GM21381 (cell line): ENCODE data around the gene MYL12B.
"Not testable (repeated sequence)": the region's sequence is repeated elsewhere in the genome, so short reads cannot be mapped to it uniquely, and the experiment has no call there.

Source experiments
- ATAC-seq: cut with Tn5 transposase; IDR thresholded peaks from one replicate; pipeline ENCODE4 v1.9.1; 2021; ENCODE audit warnings: mild to moderate bottlenecking, moderate library complexity; ENCODE audit not compliant: unreplicated experiment

The MYL12B gene

GRCh38 chr18:3261373-3262233 lies at the start of gene MYL12B:
Gene MYL12B (plus strand): TSS chr18:3262133. CDS start chr18:3272899, 10,766 bp downstream.
- ATAC-seq = peak; percentile 79

GRCh38 chr18:3212657-3213056 lies 49.3 kb upstream of the MYL12B start:
- ATAC-seq = no peak

GRCh38 chr18:3213300-3214059 lies 48.5 kb upstream of the MYL12B start:
- ATAC-seq = no peak

GRCh38 chr18:3214855-3215637 lies 46.9 kb upstream of the MYL12B start:
- no peak for ATAC-seq

GRCh38 chr18:3216987-3217386 lies 44.9 kb upstream of the MYL12B start:
- no peak for ATAC-seq

- no peak for ATAC-seq
These were observed 43.8 kb upstream of the MYL12B start for GRCh38 chr18:3217948-3218647.

GRCh38 chr18:3218819-3219218 lies 43.1 kb upstream of the MYL12B start:
- no peak for ATAC-seq

GRCh38 chr18:3219241-3219630 lies 42.7 kb upstream of the MYL12B start:
- no peak for ATAC-seq

- no peak for ATAC-seq
These were observed 42.1 kb upstream of the MYL12B start, which contains the start of gene MYOM1 for GRCh38 chr18:3219631-3220335. Gene MYOM1 (minus strand): TSS chr18:3219968. CDS start chr18:3215223, 4,745 bp downstream.

- ATAC-seq = not testable (repeated sequence)
These were observed 41.1 kb upstream of the MYL12B start for GRCh38 chr18:3220868-3221267.

- ATAC-seq = no peak
These were observed 40.4 kb upstream of the MYL12B start for GRCh38 chr18:3221496-3221895.

GRCh38 chr18:3223356-3223755 lies 38.6 kb upstream of the MYL12B start:
- ATAC-seq = no peak

- no peak for ATAC-seq
These were observed 37.7 kb upstream of the MYL12B start for GRCh38 chr18:3224223-3224622.

GRCh38 chr18:3225588-3225987 lies 36.3 kb upstream of the MYL12B start:
- no peak for ATAC-seq

GRCh38 chr18:3226048-3226447 lies 35.9 kb upstream of the MYL12B start:
- ATAC-seq = no peak

- no peak for ATAC-seq
These were observed 31.3 kb upstream of the MYL12B start for GRCh38 chr18:3230401-3231334.

GRCh38 chr18:3233004-3233403 lies 28.9 kb upstream of the MYL12B start:
- no peak for ATAC-seq

- no peak for ATAC-seq
These were observed 28.3 kb upstream of the MYL12B start for GRCh38 chr18:3233433-3234168.
